Embryonic facial prominence (tissue), 1 donor: Measurements from ENCODE around the gene FNTB.
A peak's percentile ranks its signal among the peaks of the same experiment; 100 is the strongest.

Source experiments
- DNase-seq: peaks from one replicate; pipeline ENCODE4 v3.0.0-alpha.2; 2016; ENCODE audit errors: extremely low spot score

Gene FNTB

GRCh38 chr14:64986648-64987437, at the start of gene FNTB:
Gene FNTB, plus strand, starts transcription at chr14:64986895. Its CDS starts 59 bp downstream, at chr14:64986954.
- peak; percentile 95 for DNase-seq

- DNase-seq: no peak
Measured at GRCh38 chr14:64937171-64937820, 49.4 kb upstream of the FNTB start.

GRCh38 chr14:64937821-64938193, 48.9 kb upstream of the FNTB start:
- DNase-seq: no peak

- DNase-seq: no peak
Measured at GRCh38 chr14:64938972-64939816, 47.5 kb upstream of the FNTB start.

GRCh38 chr14:64939817-64940190, 46.9 kb upstream of the FNTB start:
- no peak for DNase-seq

GRCh38 chr14:64940336-64940910, 46.3 kb upstream of the FNTB start:
- no peak for DNase-seq

GRCh38 chr14:64942531-64943111, 44.1 kb upstream of the FNTB start, which contains the start of gene GPX2:
Gene GPX2, minus strand, starts transcription at chr14:64942745. Its CDS starts 19 bp downstream, at chr14:64942726.
- DNase-seq: no peak

- DNase-seq: no peak
Measured at GRCh38 chr14:64943556-64943955, 43.1 kb upstream of the FNTB start.

GRCh38 chr14:64944041-64944440, 42.7 kb upstream of the FNTB start:
- no peak for DNase-seq

GRCh38 chr14:64944861-64945260, 41.8 kb upstream of the FNTB start:
- no peak for DNase-seq

- no peak for DNase-seq
Measured at GRCh38 chr14:64945431-64946178, 41.1 kb upstream of the FNTB start.

GRCh38 chr14:64946310-64947045, 40.2 kb upstream of the FNTB start:
- no peak for DNase-seq

- no peak for DNase-seq
Measured at GRCh38 chr14:64947710-64948611, 38.7 kb upstream of the FNTB start.

GRCh38 chr14:64948612-64949210, 38.0 kb upstream of the FNTB start:
- no peak for DNase-seq

- no peak for DNase-seq
Measured at GRCh38 chr14:64950889-64951288, 35.8 kb upstream of the FNTB start.

GRCh38 chr14:64951291-64951690, 35.4 kb upstream of the FNTB start:
- DNase-seq: no peak

GRCh38 chr14:64951724-64952123, 35.0 kb upstream of the FNTB start:
- no peak for DNase-seq

- no peak for DNase-seq
Measured at GRCh38 chr14:64952598-64953309, 33.9 kb upstream of the FNTB start.
